ENCODE results near the gene DHX35.

GRCh38 chr20:38932457-38933120 is 29.6 kb upstream of the DHX35 start:
- TF ChIP-seq PBX3 (IDR thresholded peaks at IDR 0.05; ENCODE audit: insufficient replicate concordance, low read depth, low read length) (no peak), POLR2A (IDR thresholded peaks at IDR 0.05; ENCODE audit: low read depth, low read length) (no peak), POLR2AphosphoS2 (IDR thresholded peaks at IDR 0.05; ENCODE audit: low read depth, low read length) (no peak)
- TF ChIP-seq, protein P1, sequence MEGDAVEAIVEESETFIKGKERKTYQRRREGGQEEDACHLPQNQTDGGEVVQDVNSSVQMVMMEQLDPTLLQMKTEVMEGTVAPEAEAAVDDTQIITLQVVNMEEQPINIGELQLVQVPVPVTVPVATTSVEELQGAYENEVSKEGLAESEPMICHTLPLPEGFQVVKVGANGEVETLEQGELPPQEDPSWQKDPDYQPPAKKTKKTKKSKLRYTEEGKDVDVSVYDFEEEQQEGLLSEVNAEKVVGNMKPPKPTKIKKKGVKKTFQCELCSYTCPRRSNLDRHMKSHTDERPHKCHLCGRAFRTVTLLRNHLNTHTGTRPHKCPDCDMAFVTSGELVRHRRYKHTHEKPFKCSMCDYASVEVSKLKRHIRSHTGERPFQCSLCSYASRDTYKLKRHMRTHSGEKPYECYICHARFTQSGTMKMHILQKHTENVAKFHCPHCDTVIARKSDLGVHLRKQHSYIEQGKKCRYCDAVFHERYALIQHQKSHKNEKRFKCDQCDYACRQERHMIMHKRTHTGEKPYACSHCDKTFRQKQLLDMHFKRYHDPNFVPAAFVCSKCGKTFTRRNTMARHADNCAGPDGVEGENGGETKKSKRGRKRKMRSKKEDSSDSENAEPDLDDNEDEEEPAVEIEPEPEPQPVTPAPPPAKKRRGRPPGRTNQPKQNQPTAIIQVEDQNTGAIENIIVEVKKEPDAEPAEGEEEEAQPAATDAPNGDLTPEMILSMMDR (IDR thresholded peaks at IDR 0.05 in 2 of 3, conservative IDR thresholded peaks at IDR 0.05 in 1 of 3; ENCODE audit: control insufficient read depth in 2 of 3, extremely low read depth in 1 of 3, insufficient read depth in 1 of 3, low read depth in 3 of 3, low read length in 3 of 3): no peak
